CD4-positive, CD25-positive, alpha-beta regulatory T cell (primary cell): Measurements from ENCODE around the gene CRP. TPM values are rescaled to one million over a fixed set of nuclear protein-coding genes. Genes with fewer than 3 reads are reported as not detected.

Experiments used
- ATAC-seq, 2 donors: fragments of 150-1000 bp; cut with Tn5 transposase; one replicate each; pipeline ENCODE4 v1.10.0; 2021; ENCODE audit warnings: low read depth in 2 of 2, moderate number of reproducible peaks in 2 of 2, moderate library complexity in 1 of 2
- DNase-seq, 3 donors: peaks; one replicate each; pipeline versions ENCODE4 v3.0.0 to v3.0.0-alpha.2; 2012 to 2022; ENCODE audit warnings: mixed read lengths in 1 of 3
- H3K27ac ChIP-seq: one replicate; pipeline ENCODE4 v1.7.0; 2013; ENCODE audit warnings: mild to moderate bottlenecking, low read length; ENCODE audit not compliant: insufficient read depth, poor library complexity, severe bottlenecking
- H3K27me3 ChIP-seq: one replicate; pipeline ENCODE4 v1.7.0; 2013; ENCODE audit warnings: low read length; ENCODE audit not compliant: control insufficient read depth, insufficient read depth
- H3K36me3 ChIP-seq: one replicate; pipeline ENCODE4 v1.7.0; 2013; ENCODE audit warnings: mild to moderate bottlenecking, low read length, moderate library complexity; ENCODE audit not compliant: control insufficient read depth, insufficient read depth
- H3K4me1 ChIP-seq: 2 replicates; pipeline ENCODE4 v1.7.0; 2013; ENCODE audit warnings: mild to moderate bottlenecking, low read length; ENCODE audit not compliant: insufficient read depth, control insufficient read depth, poor library complexity, severe bottlenecking
- H3K4me3 ChIP-seq: one replicate; pipeline ENCODE4 v1.7.0; 2013; ENCODE audit warnings: low read depth, mild to moderate bottlenecking, low read length, moderate library complexity
- H3K9me3 ChIP-seq, 2 experiments: 1 replicate in 1 of 2; 2 replicates in 1 of 2; pipeline ENCODE4 v1.7.0; 2013; ENCODE audit warnings: low read length in 2 of 2, mild to moderate bottlenecking in 1 of 2, moderate library complexity in 1 of 2; ENCODE audit not compliant: control insufficient read depth in 2 of 2
- H3K27ac Mint-ChIP-seq, 3 donors: one replicate each; pipeline ENCODE4 v1.8.0; 2020 to 2022; ENCODE audit warnings: mild to moderate bottlenecking in 3 of 3, mixed read lengths in 3 of 3, moderate library complexity in 2 of 3
- H3K27me3 Mint-ChIP-seq: one replicate; pipeline ENCODE4 v1.8.0; 2022; ENCODE audit warnings: mild to moderate bottlenecking, mixed read lengths
- H3K36me3 Mint-ChIP-seq: one replicate; pipeline ENCODE4 v1.8.0; 2020; ENCODE audit warnings: mixed read lengths
- H3K4me1 Mint-ChIP-seq, 4 donors: one replicate each; pipeline ENCODE4 v1.8.0; 2020 to 2022; ENCODE audit warnings: mixed read lengths in 4 of 4, mild to moderate bottlenecking in 1 of 4
- H3K4me3 Mint-ChIP-seq, 4 donors: one replicate each; pipeline ENCODE4 v1.8.0; 2020 to 2022; ENCODE audit warnings: mild to moderate bottlenecking in 4 of 4, mixed read lengths in 4 of 4, moderate library complexity in 3 of 4
- H3K9me3 Mint-ChIP-seq, 7 donors: one replicate each; pipeline ENCODE4 v1.8.0; 2020 to 2022; ENCODE audit warnings: mixed read lengths in 7 of 7, mild to moderate bottlenecking in 3 of 7, moderate library complexity in 2 of 7
- polyA plus RNA-seq, 4 donors: library from polyadenylated mRNA; unstranded; fragments of 300-500 nt; fragmentation: Illumina TruSeq; gene quantifications; one replicate each; pipeline ENCODE4 v1.2.3, GENCODE V29; 2021
- total RNA-seq: library from RNA; stranded (reverse); gene quantifications from one replicate; pipeline ENCODE4 v1.2.3, GENCODE V29; 2022

The CRP gene
- total RNA-seq (not detected), polyA plus RNA-seq (not detected)

- H3K27me3 ChIP-seq: peaks cover 5% of the 10 kb centered on the region
- Mint-ChIP-seq H3K4me3 (no peak within 1 kb of the TSS), H3K9me3 (peaks cover 2 to 22% (median 4%) of the 10 kb centered on the region in 7 donors), H3K27ac (no peak within 1 kb of the TSS), H3K4me1 (no peaks in the 10 kb centered on the region), H3K36me3 (no peaks in the 10 kb centered on the region), H3K27me3 (peaks cover 7% of the 10 kb centered on the region)
- DNase-seq: no peak
- ATAC-seq: no peak
- H3K4me3 ChIP-seq: no peak within 1 kb of the TSS
- H3K4me1 ChIP-seq: no peaks in the 10 kb centered on the region
- no peaks in the 10 kb centered on the region for H3K36me3 ChIP-seq
- H3K27ac ChIP-seq: no peak within 1 kb of the TSS
- peaks cover 0 to 8% of the 10 kb centered on the region in 2 experiments for H3K9me3 ChIP-seq
Observed at GRCh38 chr1:159714529-159714928, at the start of gene CRP. Gene CRP, minus strand, starts transcription at chr1:159714589. Its CDS starts 104 bp downstream, at chr1:159714485.

- DNase-seq: no peak
- H3K27me3 Mint-ChIP-seq: peaks cover 15% of the 10 kb centered on the region
- no peak overlapping the region for H3K4me3 Mint-ChIP-seq
Observed at GRCh38 chr1:159763686-159764085, 49.3 kb upstream of the CRP start.

GRCh38 chr1:159756397-159756796, 42.0 kb upstream of the CRP start:
- H3K27ac Mint-ChIP-seq: no peak overlapping the region
- no peaks in the 10 kb centered on the region for H3K36me3 ChIP-seq
- peaks cover 0 to 3% (median 0%) of the 10 kb centered on the region in 7 donors for H3K9me3 Mint-ChIP-seq
- no peaks in the 10 kb centered on the region for H3K9me3 ChIP-seq
- no peaks in the 10 kb centered on the region for H3K4me1 ChIP-seq
- no peak for DNase-seq
- no peak overlapping the region for H3K4me3 Mint-ChIP-seq
- no peaks in the 10 kb centered on the region for H3K27me3 ChIP-seq
- H3K27ac ChIP-seq: no peak overlapping the region
- H3K4me3 ChIP-seq: no peak overlapping the region
- H3K27me3 Mint-ChIP-seq: peaks cover 37% of the 10 kb centered on the region
- H3K4me1 Mint-ChIP-seq: no peaks in the 10 kb centered on the region
- no peak for ATAC-seq
- H3K36me3 Mint-ChIP-seq: no peaks in the 10 kb centered on the region

More at GRCh38 chr1:159763686-159764085, 49.3 kb upstream of the CRP start:
- Histone ChIP-seq H3K4me3 (no peak overlapping the region), H3K27ac (no peak overlapping the region), H3K27me3 (peaks cover 3% of the 10 kb centered on the region), H3K4me1 (no peaks in the 10 kb centered on the region), H3K36me3 (no peaks in the 10 kb centered on the region), H3K9me3 (no peaks in the 10 kb centered on the region)
- H3K27ac Mint-ChIP-seq: no peak overlapping the region
- ATAC-seq: no peak
- peaks cover 0 to 1% (median 0%) of the 10 kb centered on the region in 7 donors for H3K9me3 Mint-ChIP-seq
- no peaks in the 10 kb centered on the region for H3K36me3 Mint-ChIP-seq
- H3K4me1 Mint-ChIP-seq: no peaks in the 10 kb centered on the region

- H3K9me3 Mint-ChIP-seq: peaks cover 0 to 3% (median 0%) of the 10 kb centered on the region in 7 donors
- H3K27ac Mint-ChIP-seq: no peak overlapping the region
- no peak overlapping the region for H3K4me3 ChIP-seq
- peaks cover 38% of the 10 kb centered on the region for H3K27me3 Mint-ChIP-seq
- no peak for DNase-seq
- H3K4me1 ChIP-seq: no peaks in the 10 kb centered on the region
- H3K36me3 ChIP-seq: no peaks in the 10 kb centered on the region
- no peaks in the 10 kb centered on the region for H3K36me3 Mint-ChIP-seq
- H3K4me3 Mint-ChIP-seq: no peak overlapping the region
- H3K27me3 ChIP-seq: no peaks in the 10 kb centered on the region
- no peaks in the 10 kb centered on the region for H3K9me3 ChIP-seq
- no peak overlapping the region for H3K27ac ChIP-seq
- no peak for ATAC-seq
- no peaks in the 10 kb centered on the region for H3K4me1 Mint-ChIP-seq
Observed at GRCh38 chr1:159755451-159756007, 41.1 kb upstream of the CRP start.

GRCh38 chr1:159753386-159753785, 39.0 kb upstream of the CRP start:
- no peaks in the 10 kb centered on the region for H3K4me1 Mint-ChIP-seq
- H3K4me1 ChIP-seq: no peaks in the 10 kb centered on the region
- ATAC-seq (no peak), DNase-seq (no peak)
- no peaks in the 10 kb centered on the region for H3K36me3 Mint-ChIP-seq
- peaks cover 38% of the 10 kb centered on the region for H3K27me3 Mint-ChIP-seq
- H3K27ac Mint-ChIP-seq: no peak overlapping the region
- H3K36me3 ChIP-seq: no peaks in the 10 kb centered on the region
- no peak overlapping the region for H3K4me3 ChIP-seq
- H3K9me3 ChIP-seq: no peaks in the 10 kb centered on the region
- H3K27me3 ChIP-seq: peaks cover 1% of the 10 kb centered on the region
- no peak overlapping the region for H3K4me3 Mint-ChIP-seq
- H3K27ac ChIP-seq: no peak overlapping the region
- H3K9me3 Mint-ChIP-seq: peaks cover 0 to 3% (median 0%) of the 10 kb centered on the region in 7 donors

- Mint-ChIP-seq H3K4me3 (no peak overlapping the region), H3K4me1 (no peaks in the 10 kb centered on the region), H3K27ac (no peak overlapping the region), H3K36me3 (no peaks in the 10 kb centered on the region), H3K9me3 (peaks cover 0 to 2% (median 0%) of the 10 kb centered on the region in 7 donors), H3K27me3 (peaks cover 35% of the 10 kb centered on the region)
- H3K4me3 ChIP-seq: no peak overlapping the region
- no peak overlapping the region for H3K27ac ChIP-seq
- H3K4me1 ChIP-seq: no peaks in the 10 kb centered on the region
- H3K9me3 ChIP-seq: no peaks in the 10 kb centered on the region
- no peaks in the 10 kb centered on the region for H3K36me3 ChIP-seq
- no peak for ATAC-seq
- peaks cover 2% of the 10 kb centered on the region for H3K27me3 ChIP-seq
- DNase-seq: no peak
Observed at GRCh38 chr1:159752135-159752580, 37.8 kb upstream of the CRP start.

- Mint-ChIP-seq H3K27me3 (peaks cover 30% of the 10 kb centered on the region), H3K9me3 (peaks cover 0 to 2% (median 0%) of the 10 kb centered on the region in 7 donors), H3K36me3 (no peaks in the 10 kb centered on the region), H3K4me1 (peaks cover 0 to 2% (median 0%) of the 10 kb centered on the region in 4 donors), H3K4me3 (no peak overlapping the region), H3K27ac (no peak overlapping the region)
- Histone ChIP-seq H3K27ac (no peak overlapping the region), H3K27me3 (peaks cover 2% of the 10 kb centered on the region), H3K9me3 (no peaks in the 10 kb centered on the region), H3K4me3 (no peak overlapping the region), H3K4me1 (no peaks in the 10 kb centered on the region), H3K36me3 (no peaks in the 10 kb centered on the region)
- ATAC-seq (no peak), DNase-seq (no peak)
Observed at GRCh38 chr1:159751031-159751430, 36.6 kb upstream of the CRP start.

- Histone ChIP-seq H3K27ac (no peak overlapping the region), H3K9me3 (no peaks in the 10 kb centered on the region), H3K4me1 (no peaks in the 10 kb centered on the region), H3K4me3 (no peak overlapping the region), H3K36me3 (no peaks in the 10 kb centered on the region), H3K27me3 (peaks cover 2% of the 10 kb centered on the region)
- H3K4me3 Mint-ChIP-seq: no peak overlapping the region
- peaks cover 27% of the 10 kb centered on the region for H3K27me3 Mint-ChIP-seq
- peaks cover 0 to 2% (median 0%) of the 10 kb centered on the region in 7 donors for H3K9me3 Mint-ChIP-seq
- no peak for ATAC-seq
- peaks cover 0 to 2% (median 0%) of the 10 kb centered on the region in 4 donors for H3K4me1 Mint-ChIP-seq
- DNase-seq: no peak
- H3K27ac Mint-ChIP-seq: no peak overlapping the region
- H3K36me3 Mint-ChIP-seq: no peaks in the 10 kb centered on the region
Observed at GRCh38 chr1:159750621-159751020, 36.2 kb upstream of the CRP start.
